Type B pancreatic cell (in vitro differentiated cells): ENCODE results near the gene TNNT3. TPM values are rescaled to one million over a fixed set of nuclear protein-coding genes. Genes with fewer than 3 reads are reported as not detected.
"Not testable (repeated sequence)": the region's sequence is repeated elsewhere in the genome, so short reads cannot be mapped to it uniquely, and the experiment has no call there.

Experiments
- DNase-seq: peaks from one replicate; pipeline ENCODE4 v3.0.0; 2021; ENCODE audit warnings: mixed read lengths; ENCODE audit not compliant: unreplicated experiment; ENCODE audit errors: extremely low spot score
- H3K27ac Mint-ChIP-seq: 2 replicates; pipeline ENCODE4 v1.8.0; 2021; ENCODE audit warnings: mild to moderate bottlenecking, mixed read lengths
- H3K27me3 Mint-ChIP-seq: 2 replicates; pipeline ENCODE4 v1.8.0; 2021; ENCODE audit warnings: mixed read lengths
- H3K36me3 Mint-ChIP-seq: 2 replicates; pipeline ENCODE4 v1.8.0; 2021; ENCODE audit warnings: mixed read lengths
- H3K4me1 Mint-ChIP-seq: one replicate; pipeline ENCODE4 v1.8.0; 2021; ENCODE audit warnings: mixed read lengths; ENCODE audit not compliant: unreplicated experiment
- H3K4me3 Mint-ChIP-seq: 2 replicates; pipeline ENCODE4 v1.8.0; 2021; ENCODE audit warnings: mild to moderate bottlenecking, mixed read lengths
- H3K9me3 Mint-ChIP-seq: 2 replicates; pipeline ENCODE4 v1.8.0; 2021; ENCODE audit warnings: mixed read lengths
- CTCF ChIP-seq: fragments of 200-600 bp; sonication (generic); conservative IDR thresholded peaks from 2 replicates; pipeline ENCODE4 v1.5.0; 2021; ENCODE audit warnings: antibody characterized with exemption, mild to moderate bottlenecking
- total RNA-seq: library from RNA; stranded (reverse); gene quantifications from 2 replicates; pipeline ENCODE4 v1.2.1, GENCODE V29; 2021; ENCODE audit warnings: low replicate concordance

Gene TNNT3
- total RNA-seq, 1 donor from 2014 or later, result 17.3 TPM

- Mint-ChIP-seq H3K36me3 (no peaks in the 10 kb centered on the region), H3K4me3 (no peak overlapping the region), H3K4me1 (no peaks in the 10 kb centered on the region), H3K9me3 (no peaks in the 10 kb centered on the region), H3K27me3 (no peaks in the 10 kb centered on the region), H3K27ac (no peak overlapping the region)
- no peak for TF ChIP-seq CTCF
- no peak for DNase-seq
These were observed 35.2 kb upstream of the TNNT3 start for GRCh38 chr11:1884303-1884700.

GRCh38 chr11:1886551-1886950, 33.0 kb upstream of the TNNT3 start:
- DNase-seq, H3K4me1 Mint-ChIP-seq, H3K27ac Mint-ChIP-seq, H3K36me3 Mint-ChIP-seq, H3K27me3 Mint-ChIP-seq, H3K9me3 Mint-ChIP-seq, H3K4me3 Mint-ChIP-seq: not testable (repeated sequence)

DNA sequence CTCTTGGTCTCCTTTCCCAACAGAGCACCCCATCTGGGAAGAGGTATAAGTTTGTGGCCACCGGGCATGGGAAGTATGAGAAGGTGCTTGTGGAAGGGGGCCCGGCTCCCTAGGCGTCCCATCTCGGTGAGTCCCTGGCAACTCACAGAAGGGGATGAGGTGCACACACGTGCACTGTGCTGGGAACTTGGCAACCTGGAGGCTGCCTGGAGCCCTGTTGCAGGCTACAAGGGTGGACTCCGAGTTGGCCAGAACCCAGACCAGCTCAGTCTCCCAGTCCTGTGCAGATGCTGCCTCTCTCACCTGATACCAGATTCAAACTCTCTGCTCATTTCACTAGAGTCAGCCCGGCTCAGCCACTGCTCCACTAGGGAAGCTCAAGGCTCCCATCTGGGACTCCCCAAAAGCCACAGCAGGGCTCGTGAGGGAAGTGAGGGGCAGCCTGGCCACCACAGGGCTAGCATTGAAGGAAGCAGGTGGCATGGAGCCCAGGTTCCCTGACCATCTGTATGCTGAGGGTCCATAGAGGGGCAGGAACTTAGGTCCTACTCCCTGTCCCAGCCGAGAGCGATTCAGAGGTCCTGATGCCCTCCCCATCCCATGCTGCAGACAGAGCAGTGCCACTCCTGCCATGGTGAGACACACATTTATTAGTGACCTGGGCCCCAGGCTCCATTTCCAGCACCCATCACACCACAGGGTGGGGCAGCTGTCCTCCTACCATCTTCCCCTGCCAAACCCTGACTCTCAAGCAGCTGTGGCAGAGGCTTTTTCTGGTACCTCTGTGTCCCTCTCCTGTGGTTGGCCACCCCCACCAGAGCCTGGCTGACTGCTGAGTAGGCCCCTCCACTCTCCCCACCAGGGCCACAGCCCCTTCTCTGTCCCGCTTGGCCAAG, 31.8 kb upstream of the TNNT3 start:
- no peaks in the 10 kb centered on the region for H3K4me1 Mint-ChIP-seq
- no peaks in the 10 kb centered on the region for H3K27me3 Mint-ChIP-seq
- no peak overlapping the region for H3K27ac Mint-ChIP-seq
- DNase-seq, result no peak
- H3K36me3 Mint-ChIP-seq, result no peaks in the 10 kb centered on the region
- H3K9me3 Mint-ChIP-seq, result no peaks in the 10 kb centered on the region
- H3K4me3 Mint-ChIP-seq, result no peak overlapping the region
- TF ChIP-seq CTCF, result no peak

DNA sequence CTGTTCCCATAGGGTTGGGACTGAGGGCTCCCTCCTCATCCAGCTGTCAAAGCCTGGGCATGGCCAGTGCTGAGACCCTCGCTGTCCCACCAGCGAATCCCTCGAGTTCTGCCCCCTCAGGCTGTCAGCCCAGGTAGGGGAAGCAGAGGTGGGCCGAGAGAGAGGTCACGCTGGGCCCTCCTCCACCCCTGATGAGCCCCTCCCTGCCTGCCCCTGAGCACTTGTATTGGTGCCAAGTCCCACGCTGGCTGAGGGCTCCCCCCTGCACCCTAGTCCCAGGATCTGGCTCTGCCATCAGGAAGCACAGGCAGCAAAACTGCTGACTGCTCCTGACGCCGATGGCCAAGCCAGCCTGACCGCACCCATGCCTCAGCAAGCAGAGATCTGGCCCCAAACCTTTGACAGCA, 31.2 kb upstream of the TNNT3 start:
- DNase-seq, result no peak
- no peaks in the 10 kb centered on the region for H3K36me3 Mint-ChIP-seq
- no peak overlapping the region for H3K4me3 Mint-ChIP-seq
- no peaks in the 10 kb centered on the region for H3K27me3 Mint-ChIP-seq
- no peak for TF ChIP-seq CTCF
- no peaks in the 10 kb centered on the region for H3K4me1 Mint-ChIP-seq
- H3K9me3 Mint-ChIP-seq, result no peaks in the 10 kb centered on the region
- no peak overlapping the region for H3K27ac Mint-ChIP-seq

- no peaks in the 10 kb centered on the region for H3K4me1 Mint-ChIP-seq
- no peak overlapping the region for H3K4me3 Mint-ChIP-seq
- H3K27ac Mint-ChIP-seq, result no peak overlapping the region
- no peaks in the 10 kb centered on the region for H3K27me3 Mint-ChIP-seq
- no peak for TF ChIP-seq CTCF
- DNase-seq, result peak; percentile 66
- no peaks in the 10 kb centered on the region for H3K36me3 Mint-ChIP-seq
- no peaks in the 10 kb centered on the region for H3K9me3 Mint-ChIP-seq
These were observed 30.7 kb upstream of the TNNT3 start for GRCh38 chr11:1888811-1889210.

DNA sequence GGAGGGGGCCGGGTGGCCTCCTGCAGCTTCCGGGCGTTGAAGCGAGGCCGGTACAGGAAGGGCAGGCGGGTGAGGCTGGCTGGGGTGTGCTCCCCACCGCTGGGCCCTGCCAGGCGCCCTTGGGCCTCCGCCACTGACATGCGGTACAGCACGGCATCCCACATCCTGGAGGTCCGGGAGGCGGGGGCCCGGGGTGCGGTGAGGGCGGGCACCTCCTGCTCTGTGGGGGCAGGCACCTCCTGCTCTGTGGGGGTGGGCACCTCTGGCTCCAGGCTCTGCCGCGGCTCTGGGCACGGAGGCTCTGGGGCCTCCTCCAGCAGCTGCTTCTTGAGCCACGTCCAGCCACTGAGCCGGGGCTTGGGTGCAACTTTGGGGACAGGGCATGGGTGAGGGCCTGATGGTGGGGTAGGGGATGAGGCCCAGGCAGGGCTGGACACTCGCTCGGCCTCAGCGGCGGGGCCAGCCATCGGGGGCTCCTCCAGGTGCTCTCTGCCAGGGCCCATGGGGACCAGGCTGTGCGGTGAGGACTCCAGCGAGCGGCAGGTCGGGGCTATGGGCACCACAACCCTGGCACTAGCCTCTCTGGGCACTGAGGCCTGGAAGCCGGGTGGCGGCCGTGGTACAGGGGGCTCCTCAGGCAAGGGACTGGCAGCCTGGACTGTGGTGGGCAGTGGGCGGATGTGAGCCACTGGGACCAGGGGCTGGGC, 30.1 kb upstream of the TNNT3 start:
- no peak for TF ChIP-seq CTCF
- Mint-ChIP-seq H3K9me3 (no peaks in the 10 kb centered on the region), H3K4me1 (no peaks in the 10 kb centered on the region), H3K27me3 (no peaks in the 10 kb centered on the region), H3K4me3 (no peak overlapping the region), H3K36me3 (no peaks in the 10 kb centered on the region), H3K27ac (no peak overlapping the region)
- peak; percentile 67 for DNase-seq
